ENCODE measurements around the gene MCAT. TPM values are rescaled to one million over a fixed set of nuclear protein-coding genes. Genes with fewer than 3 reads are reported as not detected.

Gene MCAT
- total RNA-seq, 2 experiments from 2014 or later: 14.8 to 15.0 TPM

- Mint-ChIP-seq H3K36me3 (ENCODE audit: low read depth) (peaks cover 3% of the 10 kb centered on the region), H3K4me3 (peak overlapping the region; percentile 94), H3K4me1 (ENCODE audit: low read depth) (peaks cover 28% of the 10 kb centered on the region), H3K27ac (peak overlapping the region; percentile 91), H3K27me3 (no peaks in the 10 kb centered on the region), H3K9me3 (no peaks in the 10 kb centered on the region)
- ChIA-PET CTCF (no interaction called here), POLR2A (no interaction called here)
- ATAC-seq: no peak
- intact Hi-C loops (cut with micrococcal nuclease): no loop called here
- no peak for TF ChIP-seq CTCF (IDR thresholded peaks at IDR 0.05)
- DNase-seq: peak; percentile 12
Observed at GRCh38 chr22:43088627-43088983, 54.6 kb downstream of the MCAT start.

- intact Hi-C loops (cut with micrococcal nuclease): no loop called here
- peak; percentile 6 for ATAC-seq
- no peak for TF ChIP-seq CTCF (IDR thresholded peaks at IDR 0.05)
- Mint-ChIP-seq H3K4me3 (no peak overlapping the region), H3K4me1 (ENCODE audit: low read depth) (peaks cover 28% of the 10 kb centered on the region), H3K27me3 (no peaks in the 10 kb centered on the region), H3K36me3 (ENCODE audit: low read depth) (peaks cover 3% of the 10 kb centered on the region), H3K9me3 (no peaks in the 10 kb centered on the region), H3K27ac (peak overlapping the region; percentile 81)
- ChIA-PET POLR2A (interaction anchor here (1.0 kb wide), 2 partner anchors 24 to 471 kb away, joined by 3 read pairs; partner anchors contain the start of genes BIK and POLDIP3), CTCF (interaction anchor here (0.8 to 1.2 kb wide), 2 partner anchors 17 to 26 kb away, joined by 3 read pairs; no protein-coding TSS in a partner anchor)
- peak; percentile 71 for DNase-seq
Observed at GRCh38 chr22:43085658-43086606, 57.3 kb downstream of the MCAT start.

Other genes starting within 250 kb of the MCAT start
- gene PACSIN2, start 128.2 kb downstream of the MCAT start, total RNA-seq: 10 to 100 TPM; 33.5 to 35.7 TPM
- gene TTLL1, start 54.0 kb downstream of the MCAT start, total RNA-seq: 1 to 10 TPM; 4.2 to 6.0 TPM
- gene BIK, start 32.6 kb downstream of the MCAT start, total RNA-seq: 1 to 10 TPM; 2.5 to 3.3 TPM
- 100 to 1,000 TPM in 1 of 2 experiments, 10 to 100 TPM in 1; 94.8 to 103 TPM for gene TSPO, start 8.2 kb upstream of the MCAT start, total RNA-seq
- gene TTLL12, start 43.7 kb upstream of the MCAT start, total RNA-seq: 10 to 100 TPM; 83.5 to 86.0 TPM
- under 1 TPM in 1 of 2 experiments, not detected in 1; 0.07 TPM for gene SCUBE1, start 200.0 kb upstream of the MCAT start, total RNA-seq

Data from activated CD8-positive, alpha-beta T cell treated with anti-CD3 and anti-CD28 coated beads for 36 hours (primary cell).